ENCODE data around the gene C16orf95. TPM values are rescaled to one million over a fixed set of nuclear protein-coding genes. Genes with fewer than 3 reads are reported as not detected.
A peak's percentile ranks its signal among the peaks of the same experiment; 100 is the strongest.

Gene C16orf95
- total RNA-seq (10 to 100 TPM; 53.1 to 71.9 TPM), polyA plus RNA-seq (ENCODE audit: insufficient read depth, low read depth, low replicate concordance) (203 TPM)
- long read RNA-seq, donor 1, partial matches to known transcripts: 0 of 3 reads
- long read RNA-seq, donor 1, other reads (novel, unspliced or antisense): 0 of 3 reads
- long read RNA-seq, donor 2, partial matches to known transcripts: 0 of 3 reads
- long read RNA-seq, donor 2, other reads (novel, unspliced or antisense): 0 of 3 reads

- Histone ChIP-seq H3K4me1 (peaks cover 9% of the 10 kb centered on the region), H3K27ac (peak within 1 kb of the TSS; percentile 89 to 94), H3K4me3 (peak within 1 kb of the TSS; percentile 86 to 98), H3K36me3 (ENCODE audit: low read depth, missing control alignments) (no peaks in the 10 kb centered on the region), H3K27me3 (no peaks in the 10 kb centered on the region), H3K9me3 (no peaks in the 10 kb centered on the region)
- no peak for TF ChIP-seq POLR2A (IDR thresholded peaks at IDR 0.05)
- TF ChIP-seq CTCF (IDR thresholded peaks at IDR 0.05): peak; percentile 38 to 59 (median 58)
- 0 to 1% methylated on average over 23 to 58 of the region's 64 CpGs for WGBS, 2 donors
- DNase-seq: peak; percentile 98
- intact Hi-C loops (cut with DNase I; ENCODE audit: low total_unique reads): loop anchor here (5.0 kb wide), 1 partner anchor 65 kb away; the partner anchor contains the start of gene FBXO31
These were observed at the start of gene C16orf95 for GRCh38 chr16:87316923-87317749. Gene C16orf95 (minus strand): TSS chr16:87317392. CDS start chr16:87317242, 150 bp downstream.

GRCh38 chr16:87366930-87367329 is 49.7 kb upstream of the C16orf95 start:
- Histone ChIP-seq H3K4me1 (peaks cover 14% of the 10 kb centered on the region), H3K9me3 (no peaks in the 10 kb centered on the region), H3K27me3 (no peaks in the 10 kb centered on the region), H3K4me3 (no peak overlapping the region), H3K27ac (no peak overlapping the region), H3K36me3 (ENCODE audit: low read depth, missing control alignments) (no peaks in the 10 kb centered on the region)
- WGBS, 2 donors: 69 to 70% methylated on average over 1 of the region's 1 CpG
- no peak for DNase-seq
- intact Hi-C loops (cut with DNase I; ENCODE audit: low total_unique reads): no loop called here
- TF ChIP-seq CTCF (IDR thresholded peaks at IDR 0.05): no peak
- TF ChIP-seq POLR2A (IDR thresholded peaks at IDR 0.05): no peak

- no peaks in the 10 kb centered on the region for H3K36me3 ChIP-seq (ENCODE audit: low read depth, missing control alignments)
- no peaks in the 10 kb centered on the region for H3K27me3 ChIP-seq
- intact Hi-C loops (cut with DNase I; ENCODE audit: low total_unique reads): no loop called here
- no peak for DNase-seq
- WGBS, 2 donors: 79 to 86% methylated on average over 4 of the region's 4 CpGs
- TF ChIP-seq CTCF (IDR thresholded peaks at IDR 0.05): no peak
- TF ChIP-seq POLR2A (IDR thresholded peaks at IDR 0.05): no peak
- peaks cover 14% of the 10 kb centered on the region for H3K4me1 ChIP-seq
- H3K27ac ChIP-seq: no peak overlapping the region
- no peaks in the 10 kb centered on the region for H3K9me3 ChIP-seq
- no peak overlapping the region for H3K4me3 ChIP-seq
These were observed 49.1 kb upstream of the C16orf95 start for GRCh38 chr16:87366288-87366687.

- Histone ChIP-seq H3K36me3 (ENCODE audit: low read depth, missing control alignments) (no peaks in the 10 kb centered on the region), H3K27ac (no peak overlapping the region), H3K4me1 (peaks cover 14% of the 10 kb centered on the region), H3K9me3 (no peaks in the 10 kb centered on the region), H3K4me3 (no peak overlapping the region), H3K27me3 (no peaks in the 10 kb centered on the region)
- intact Hi-C loops (cut with DNase I; ENCODE audit: low total_unique reads): no loop called here
- no peak for DNase-seq
- TF ChIP-seq POLR2A (IDR thresholded peaks at IDR 0.05) (no peak), CTCF (IDR thresholded peaks at IDR 0.05) (no peak)
- 94 to 96% methylated on average over 13 of the region's 13 CpGs for WGBS, 2 donors
These were observed 48.0 kb upstream of the C16orf95 start for GRCh38 chr16:87365021-87365713.
